SK-N-SH (cell line): ENCODE data around the gene TLL2. TPM values are rescaled to one million over a fixed set of nuclear protein-coding genes. Genes with fewer than 3 reads are reported as not detected.
A peak's percentile ranks its signal among the peaks of the same experiment; 100 is the strongest.

Source experiments
- CTCF ChIA-PET: fragments of 300-600, 350-600 bp; formaldehyde crosslinking; extraction: SDS; loops from one replicate; lab custom pipeline; 2021; lab: Yijun Ruan, JAX
- POLR2A ChIA-PET: fragments of 350-600 bp; sonication (Branson Sonifier 250); formaldehyde crosslinking; extraction: SDS; loops from one replicate; lab custom pipeline; 2020; ENCODE audit warnings: antibody characterized with exemption, inconsistent platforms; lab: Yijun Ruan, JAX
- DNase-seq: peaks from one replicate; pipeline ENCODE4 v3.0.0; 2012
- H2AFZ ChIP-seq: fragments of 200-600 bp; sonication (generic); 2 replicates; pipeline ENCODE4 v1.8.1; 2016; ENCODE audit warnings: antibody characterized with exemption, mild to moderate bottlenecking, low read depth
- H3F3A ChIP-seq: fragments of 200-600 bp; sonication (generic); replicated peaks from 2 replicates; pipeline ENCODE3; 2016; ENCODE audit warnings: antibody characterized with exemption, mild to moderate bottlenecking; ENCODE audit not compliant: insufficient read depth
- H3K27ac ChIP-seq, 2 experiments: fragments of 200-500 bp in 1 of 2; fragments of 200-600 bp in 1 of 2; sonication (Bioruptor generic) in 1 of 2; sonication (generic), shearing (Covaris generic) in 1 of 2; 2 replicates each; pipeline versions ENCODE4 v1.5.1 to v1.6.1; 2014 to 2016; ENCODE audit warnings: low read depth in 2 of 2, inconsistent platforms in 1 of 2, low read length in 1 of 2, mild to moderate bottlenecking in 1 of 2, mixed read lengths in 1 of 2
- H3K27me3 ChIP-seq: fragments of 200-600 bp; sonication (generic), shearing (Covaris generic); 2 replicates; pipeline ENCODE4 v1.6.1; 2016; ENCODE audit warnings: mixed run types; ENCODE audit not compliant: insufficient read depth
- H3K36me3 ChIP-seq, 2 experiments: fragments of 200-500 bp in 1 of 2; fragments of 200-600 bp in 1 of 2; sonication (Bioruptor generic) in 1 of 2; sonication (generic) in 1 of 2; replicated peaks in 1 of 2; 2 replicates each; pipeline versions ENCODE3 to v1.5.1; 2014 to 2016; ENCODE audit warnings: low read length in 1 of 2, mild to moderate bottlenecking in 1 of 2; ENCODE audit not compliant: insufficient read depth in 2 of 2, control insufficient read depth in 1 of 2
- H3K4me1 ChIP-seq, 2 experiments: fragments of 200-500 bp in 1 of 2; fragments of 200-600 bp in 1 of 2; sonication (Bioruptor generic) in 1 of 2; sonication (generic), shearing (Covaris generic) in 1 of 2; 2 replicates each; pipeline versions ENCODE4 v1.5.1 to v1.6.1; 2014 to 2016; ENCODE audit warnings: low read depth in 1 of 2, low read length in 1 of 2, mixed run types in 1 of 2; ENCODE audit not compliant: insufficient read depth in 2 of 2, control insufficient read depth in 1 of 2
- H3K4me2 ChIP-seq: fragments of 200-600 bp; sonication (generic), shearing (Covaris generic); 2 replicates; pipeline ENCODE4 v1.6.1; 2017; ENCODE audit warnings: mixed run types
- H3K4me3 ChIP-seq, 2 experiments: fragments of 200-500 bp in 1 of 2; fragments of 200-600 bp in 1 of 2; sonication (Bioruptor generic) in 1 of 2; sonication (generic), shearing (Covaris generic) in 1 of 2; 2 replicates each; pipeline versions ENCODE4 v1.5.1 to v1.8.1; 2014 to 2016; ENCODE audit warnings: low read depth in 2 of 2, inconsistent platforms in 1 of 2, low read length in 1 of 2, mild to moderate bottlenecking in 1 of 2, mixed read lengths in 1 of 2, moderate library complexity in 1 of 2
- H3K79me2 ChIP-seq: fragments of 200-600 bp; sonication (generic); 2 replicates; pipeline ENCODE4 v1.8.1; 2017; ENCODE audit warnings: mild to moderate bottlenecking; ENCODE audit not compliant: insufficient read depth
- H3K9ac ChIP-seq: fragments of 200-600 bp; sonication (generic); 2 replicates; pipeline ENCODE4 v1.6.1; 2017; ENCODE audit warnings: mixed run types
- H3K9me2 ChIP-seq: fragments of 200-600 bp; sonication (generic); 2 replicates; pipeline ENCODE4 v1.6.1; 2017; ENCODE audit warnings: mixed run types
- H3K9me3 ChIP-seq: fragments of 200-600 bp; sonication (generic); 2 replicates; pipeline ENCODE4 v1.6.1; 2017; ENCODE audit warnings: mixed run types, mild to moderate bottlenecking, moderate library complexity
- H4K20me1 ChIP-seq: fragments of 200-600 bp; sonication (generic); 2 replicates; pipeline ENCODE4 v1.6.1; 2017; ENCODE audit warnings: mild to moderate bottlenecking, mixed run types; ENCODE audit not compliant: insufficient read depth
- CHD2 ChIP-seq: fragments of 150-350 bp; IDR thresholded peaks from 2 replicates; pipeline ENCODE4 v1.6.1; 2018; ENCODE audit warnings: low read length; ENCODE audit not compliant: partially characterized antibody
- EZH2phosphoT487 ChIP-seq: fragments of 200-600 bp; sonication (generic); IDR thresholded peaks from 2 replicates; pipeline ENCODE4 v1.6.1; 2017; ENCODE audit warnings: low read depth, mixed run types, mild to moderate bottlenecking, antibody characterized with exemption, moderate library complexity, borderline replicate concordance
- FOSL2 ChIP-seq: IDR thresholded peaks from 2 replicates; pipeline ENCODE4 v1.4.0; 2012; ENCODE audit warnings: low read depth, mild to moderate bottlenecking, moderate library complexity, borderline replicate concordance
- GABPA ChIP-seq: IDR thresholded peaks from 2 replicates; pipeline ENCODE4 v1.4.0; 2012; ENCODE audit warnings: low read depth, mild to moderate bottlenecking
- RFX5 ChIP-seq: IDR thresholded peaks from 2 replicates; pipeline ENCODE4 v1.6.1; 2012; ENCODE audit warnings: mild to moderate bottlenecking, improper control_type of control experiment, low read length
- TAF1 ChIP-seq: IDR thresholded peaks from 2 replicates; pipeline ENCODE4 v1.6.1; 2012; ENCODE audit warnings: low read depth, mild to moderate bottlenecking, low read length, moderate library complexity, borderline replicate concordance
- TCF12 ChIP-seq: IDR thresholded peaks from 2 replicates; pipeline ENCODE4 v1.4.0; 2012
- TEAD4 ChIP-seq: IDR thresholded peaks from 2 replicates; pipeline ENCODE4 v1.4.0; 2012; ENCODE audit warnings: mild to moderate bottlenecking, borderline replicate concordance; ENCODE audit not compliant: insufficient read depth
- USF2 ChIP-seq: fragments of 150-350 bp; IDR thresholded peaks from 2 replicates; pipeline ENCODE4 v1.6.1; 2017; ENCODE audit warnings: antibody characterized with exemption, low read length, low read depth, borderline replicate concordance
- WGBS: methylation state at CpG from one replicate; pipeline ENCODE4 v1.1.6; 2017; ENCODE audit warnings: low lambda C conversion rate; 5-methylcytosine and 5-hydroxymethylcytosine counted together
- polyA plus RNA-seq, 3 experiments: library from polyadenylated mRNA; depleted of rRNA; stranded (reverse); fragments of >200 nt; gene quantifications; 2 replicates each; pipeline ENCODE4 v1.2.3, GENCODE V29; 2012

The TLL2 gene
- polyA plus RNA-seq, 1 of the 3 experiments (the other 2 are of a cell fraction) = 0.36 TPM

DNA sequence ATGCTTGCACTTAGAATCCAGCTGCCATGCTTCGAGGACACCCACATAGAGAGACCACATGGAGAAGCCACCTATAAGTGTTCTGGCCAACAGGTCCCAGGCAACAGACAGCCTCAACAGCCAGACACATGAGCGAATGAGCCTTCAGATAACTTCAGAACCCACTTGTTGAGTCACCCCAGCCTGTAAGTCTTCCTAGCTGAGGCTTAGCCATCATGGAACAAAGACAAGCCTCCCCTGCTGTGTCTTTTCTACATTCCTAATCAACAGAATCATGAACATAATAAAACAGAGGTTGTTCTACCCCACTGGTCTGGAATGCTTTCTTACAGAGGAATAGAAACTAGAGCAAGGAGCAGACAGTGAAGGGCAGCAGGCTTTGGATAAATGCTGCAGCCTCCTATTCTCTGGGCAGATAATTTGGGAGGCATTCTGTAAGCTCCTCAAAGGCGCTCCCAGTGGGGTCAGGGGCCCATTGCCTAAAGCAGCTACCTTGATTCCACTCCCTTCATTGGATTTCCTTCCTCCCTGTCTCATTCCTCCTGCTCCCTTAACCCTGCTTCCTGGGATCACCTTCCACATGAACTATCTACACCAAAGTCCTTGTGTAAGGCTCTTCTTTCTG lies 4.6 kb downstream of the TLL2 start:
- H4K20me1 ChIP-seq = peaks cover 1% of the 10 kb centered on the region; the same call in 1 of the 2 replicates
- peak overlapping the region; percentile 38; the same call in 1 of the 2 replicates for H3K4me2 ChIP-seq
- H3K36me3 ChIP-seq = no peaks in the 10 kb centered on the region
- DNase-seq = no peak
- H3K9me2 ChIP-seq = no peaks in the 10 kb centered on the region
- ChIA-PET CTCF (interaction anchor here (2.0 to 9.0 kb wide), 4 partner anchors 40 to 138 kb away, joined by 9 to 159 read pairs (median 62); no protein-coding TSS in a partner anchor), POLR2A (no interaction called here)
- peaks cover 1 to 17% of the 10 kb centered on the region in 2 experiments; a peak in 2 of 4 replicates for H3K4me1 ChIP-seq
- H3K9ac ChIP-seq = no peak overlapping the region
- H3K79me2 ChIP-seq = no peaks in the 10 kb centered on the region
- no peak overlapping the region for H2AFZ ChIP-seq
- no peaks in the 10 kb centered on the region for H3K9me3 ChIP-seq
- no peak overlapping the region for H3K4me3 ChIP-seq
- peaks cover 2% of the 10 kb centered on the region for H3F3A ChIP-seq
- WGBS = 73% methylated on average over 3 of the region's 3 CpGs
- TF ChIP-seq GABPA (no peak), EZH2phosphoT487 (no peak), FOSL2 (0 out of 2 replicates have a peak, but pooled peaks have one; percentile 28), TCF12 (0 out of 2 replicates have a peak, but pooled peaks have one; percentile 8)
- H3K27ac ChIP-seq = peak overlapping the region in 1 of 2 experiments; percentile 44; a peak in 2 of 4 replicates
- H3K27me3 ChIP-seq = no peaks in the 10 kb centered on the region; the same call in 1 of the 2 replicates

- H3K4me2 ChIP-seq = no peak overlapping the region
Observed at GRCh38 chr10:96507044-96507443, 6.7 kb downstream of the TLL2 start.

More at GRCh38 chr10:96507044-96507443, 6.7 kb downstream of the TLL2 start:
- Histone ChIP-seq H4K20me1 (no peaks in the 10 kb centered on the region), H3K9me3 (no peaks in the 10 kb centered on the region), H3K36me3 (no peaks in the 10 kb centered on the region), H3K4me1 (peaks cover 0 to 4% of the 10 kb centered on the region in 2 experiments; a peak in 2 of 4 replicates), H3K27me3 (no peaks in the 10 kb centered on the region), H3K79me2 (no peaks in the 10 kb centered on the region), H3K9ac (no peak overlapping the region), H2AFZ (no peak overlapping the region), H3K4me3 (no peak overlapping the region), H3F3A (no peaks in the 10 kb centered on the region), H3K27ac (no peak overlapping the region), H3K9me2 (no peaks in the 10 kb centered on the region)
- 50% methylated on average over 2 of the region's 2 CpGs for WGBS
- TF ChIP-seq CHD2 (no peak), RFX5 (no peak), USF2 (no peak), TAF1 (no peak), TEAD4 (no peak)
- POLR2A ChIA-PET = no interaction called here
- no peak for DNase-seq
- CTCF ChIA-PET = interaction anchor here (0.8 to 1.2 kb wide), 3 partner anchors 9 to 135 kb away, joined by 3 to 4 read pairs (median 4); no protein-coding TSS in a partner anchor
